Measurements from ENCODE around the gene RANGAP1.
"Not testable (repeated sequence)": the region's sequence is repeated elsewhere in the genome, so short reads cannot be mapped to it uniquely, and the experiment has no call there.

RANGAP1 gene

DNA sequence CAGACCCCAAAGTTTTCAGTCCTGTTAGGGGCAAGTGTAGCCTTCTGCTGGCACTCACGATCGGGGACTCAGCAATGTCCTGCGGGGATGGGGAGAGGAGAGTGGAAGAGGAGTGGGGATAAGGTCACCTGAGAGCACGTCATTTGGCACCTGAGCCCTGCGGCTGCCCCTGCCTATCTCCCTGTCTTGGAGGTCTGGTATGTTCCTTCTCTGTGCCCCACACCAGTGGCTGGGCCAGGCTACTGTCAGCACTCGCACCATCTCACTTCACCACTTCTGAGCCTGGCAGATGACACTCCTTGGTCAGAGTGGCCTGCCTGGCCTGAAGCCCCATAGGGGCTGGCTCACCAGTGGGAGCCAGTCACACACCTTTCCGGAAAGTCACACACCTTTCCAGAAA lies 25.1 kb downstream of the RANGAP1 start:
- DNase-seq (ENCODE audit: low read depth in 2 of 2) = no peak

DNA sequence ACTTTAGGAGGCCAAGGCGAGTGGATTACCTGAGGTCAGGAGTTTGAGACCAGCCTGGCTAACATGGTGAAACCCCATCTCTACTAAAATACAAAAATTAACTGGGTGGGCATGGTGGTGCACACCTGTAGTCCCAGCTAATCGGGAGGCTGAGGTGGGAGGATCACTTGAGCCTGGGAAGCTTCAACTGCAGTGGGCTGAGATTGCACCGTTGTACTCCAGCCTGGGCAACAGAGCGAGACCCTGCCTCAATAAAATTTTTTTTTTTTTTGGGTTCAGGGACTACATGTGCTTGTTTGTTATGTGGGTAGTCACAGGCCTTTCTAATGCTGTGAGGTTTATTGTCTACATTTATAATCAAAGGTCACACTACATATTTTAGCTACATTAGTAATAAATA lies 26.2 kb downstream of the RANGAP1 start:
- not testable (repeated sequence) for DNase-seq (ENCODE audit: low read depth in 2 of 2)

DNA sequence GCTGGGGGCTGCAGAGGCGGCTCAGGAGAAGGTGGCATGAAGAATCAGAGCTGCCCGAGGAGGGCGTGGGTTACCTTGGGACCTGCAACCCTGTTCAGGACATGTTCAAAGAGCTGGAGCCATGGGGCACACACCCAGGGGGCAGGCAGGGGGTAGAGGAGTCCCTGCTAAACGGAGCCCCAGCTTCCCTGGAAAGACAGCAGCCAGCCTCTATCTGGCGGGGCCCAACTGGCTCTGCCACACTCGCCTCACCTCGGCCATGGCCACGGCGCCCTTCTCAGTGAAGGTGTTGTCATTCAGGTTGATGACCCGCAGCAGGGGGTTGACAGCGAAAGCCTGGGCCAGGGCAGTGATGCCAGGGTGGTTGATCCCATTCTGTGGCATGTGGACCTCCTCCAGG lies 28.3 kb downstream of the RANGAP1 start:
- DNase-seq (ENCODE audit: low read depth in 2 of 2) = no peak

DNA sequence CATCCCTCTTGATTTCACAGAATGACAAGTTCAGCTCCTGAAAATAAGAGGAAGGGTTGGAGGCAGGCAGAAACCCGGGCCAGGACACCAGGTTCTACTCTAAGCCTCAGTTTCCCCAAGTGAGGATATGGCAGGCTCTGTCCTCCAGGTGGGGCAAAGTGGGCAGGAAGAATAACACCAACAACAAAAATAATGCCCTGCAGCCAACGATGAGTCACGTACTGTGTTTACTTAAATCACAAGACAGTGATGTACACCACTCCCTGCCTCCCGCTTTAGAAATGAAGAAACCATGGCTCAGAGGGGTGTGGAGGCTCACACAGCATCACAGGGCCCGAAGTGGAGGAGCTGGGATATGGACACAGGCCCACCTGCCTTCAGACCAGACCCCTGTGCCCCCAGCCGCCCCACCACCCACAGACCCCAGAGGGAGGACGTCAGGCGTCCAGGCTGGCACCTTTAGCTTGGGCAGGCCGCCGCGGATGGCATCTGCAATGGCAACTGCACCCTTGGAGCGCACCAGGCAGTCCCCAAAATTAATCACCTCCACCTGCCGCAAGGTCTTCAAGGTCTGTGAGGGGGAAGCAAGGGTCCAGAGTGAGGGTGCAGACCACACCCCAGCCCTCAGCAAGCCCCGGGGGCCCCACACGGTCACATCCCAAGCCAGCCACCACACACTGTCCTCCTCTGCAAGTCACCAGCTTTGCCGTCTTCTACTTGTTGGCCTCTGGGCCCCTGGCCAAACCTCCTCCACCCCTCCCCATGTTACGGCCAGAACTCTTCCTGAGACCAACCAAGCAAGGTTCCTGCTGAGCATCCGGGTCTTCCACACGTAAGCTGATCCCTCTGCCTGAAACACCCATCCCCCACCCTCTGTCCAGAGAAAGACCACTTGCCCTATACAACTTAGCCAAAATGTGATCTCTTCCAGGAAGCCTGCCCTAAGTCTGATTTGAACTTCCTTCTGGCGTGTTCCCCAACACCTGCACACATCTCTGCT lies 29.4 kb downstream of the RANGAP1 start:
- no peak for DNase-seq (ENCODE audit: low read depth in 2 of 2)

DNA sequence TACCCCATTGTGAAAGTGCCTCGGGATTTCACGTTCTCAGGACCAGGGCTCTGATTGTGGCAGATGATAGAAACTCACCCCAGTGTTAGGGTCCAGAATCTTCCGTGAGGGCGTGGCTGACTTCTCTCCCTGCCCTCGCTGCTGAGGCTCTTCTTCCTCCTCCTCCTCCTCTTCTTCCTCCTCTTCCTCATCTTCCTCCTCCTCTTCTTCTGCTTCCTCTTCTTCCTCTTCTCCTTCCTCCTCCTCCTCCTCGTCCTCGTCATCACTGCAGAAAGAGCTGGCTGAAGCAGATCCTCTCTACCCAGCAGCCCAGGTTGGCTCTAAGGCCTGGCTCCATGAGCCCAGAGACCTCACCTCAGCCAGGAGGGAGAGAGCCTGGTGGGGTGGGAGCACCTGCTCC lies 31.8 kb downstream of the RANGAP1 start:
- no peak for DNase-seq (ENCODE audit: low read depth in 2 of 2)

DNA sequence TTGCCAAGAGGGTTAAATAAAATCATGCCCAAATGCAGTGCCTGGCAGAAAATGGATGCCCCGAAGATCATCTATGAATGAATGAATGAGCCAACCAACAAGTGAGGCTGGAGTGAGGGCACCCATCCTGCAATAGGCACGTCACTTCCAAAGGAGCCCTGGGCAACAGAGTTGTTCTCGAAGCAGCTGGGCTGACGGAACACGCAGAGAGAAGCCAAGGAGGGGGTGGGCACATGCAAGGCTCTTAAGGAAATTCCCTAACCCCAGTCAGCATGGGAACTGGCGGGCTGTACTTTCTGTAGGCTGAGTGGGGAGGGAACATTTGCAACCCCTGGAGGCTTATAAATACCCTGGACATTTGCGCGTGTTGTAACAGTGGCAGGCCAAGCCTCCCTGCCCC lies 33.6 kb downstream of the RANGAP1 start:
- no peak for DNase-seq (ENCODE audit: low read depth in 2 of 2)

DNA sequence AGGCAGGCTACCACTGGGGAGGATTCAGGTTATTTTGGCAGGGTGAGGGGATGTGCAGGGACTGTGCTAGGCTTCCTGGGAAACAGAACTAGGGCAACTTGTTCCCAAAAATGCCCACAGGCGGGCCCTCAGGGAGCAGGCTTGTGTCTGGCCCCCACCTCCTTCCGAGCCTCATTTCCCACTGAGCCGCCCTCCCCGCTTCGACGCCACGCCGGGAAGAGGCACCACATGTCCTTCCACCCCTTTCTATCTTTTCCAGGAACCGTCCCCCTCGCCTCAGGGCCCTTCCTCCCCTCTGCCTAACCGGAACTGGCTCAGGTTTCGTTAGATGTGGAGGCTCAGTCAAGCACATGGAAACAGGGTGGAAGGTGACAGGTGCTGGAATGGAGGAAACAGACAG lies 35.9 kb downstream of the RANGAP1 start:
- DNase-seq (ENCODE audit: low read depth in 2 of 2) = no peak

DNA sequence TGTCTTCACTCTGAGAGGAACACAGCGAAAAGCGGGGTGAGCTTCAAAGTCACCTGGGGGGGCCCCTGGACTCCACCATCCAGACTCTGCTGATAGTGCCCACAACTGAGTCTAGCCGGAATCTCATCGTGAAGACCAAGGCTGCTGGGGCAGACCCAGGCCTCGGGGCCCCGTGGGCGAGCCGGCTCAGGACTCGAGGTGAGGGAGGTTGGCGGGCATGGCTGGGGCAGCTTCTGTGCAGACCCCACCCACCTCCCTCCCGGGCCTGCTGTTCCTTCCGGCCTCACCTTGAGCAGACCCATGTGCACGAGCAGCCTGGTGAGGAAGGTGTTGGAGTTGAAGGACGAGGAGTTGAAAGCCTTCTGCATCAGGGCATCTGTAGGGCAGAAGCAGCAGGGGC lies 36.5 kb downstream of the RANGAP1 start:
- DNase-seq (ENCODE audit: low read depth in 2 of 2) = no peak

DNA sequence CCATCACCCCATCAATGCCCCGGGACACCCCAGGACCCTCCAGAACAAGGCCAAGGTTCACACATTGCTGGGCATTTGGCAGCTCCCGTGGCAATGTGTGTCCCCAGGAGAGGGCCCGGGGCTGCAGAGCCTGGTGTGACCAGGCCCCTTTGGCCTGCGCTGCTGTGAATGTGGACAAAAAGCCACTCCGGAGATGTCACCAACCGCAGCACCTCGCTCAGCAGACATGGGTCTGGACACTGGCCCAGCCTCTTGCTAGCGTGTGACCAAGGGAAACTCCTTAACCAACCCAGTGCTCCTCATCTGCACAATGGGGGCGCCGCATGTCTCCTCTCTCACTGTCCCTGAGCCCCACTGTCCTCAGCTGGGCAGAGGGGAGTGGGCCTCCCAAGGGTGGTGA lies 37.2 kb downstream of the RANGAP1 start:
- DNase-seq (ENCODE audit: low read depth in 2 of 2) = no peak

DNA sequence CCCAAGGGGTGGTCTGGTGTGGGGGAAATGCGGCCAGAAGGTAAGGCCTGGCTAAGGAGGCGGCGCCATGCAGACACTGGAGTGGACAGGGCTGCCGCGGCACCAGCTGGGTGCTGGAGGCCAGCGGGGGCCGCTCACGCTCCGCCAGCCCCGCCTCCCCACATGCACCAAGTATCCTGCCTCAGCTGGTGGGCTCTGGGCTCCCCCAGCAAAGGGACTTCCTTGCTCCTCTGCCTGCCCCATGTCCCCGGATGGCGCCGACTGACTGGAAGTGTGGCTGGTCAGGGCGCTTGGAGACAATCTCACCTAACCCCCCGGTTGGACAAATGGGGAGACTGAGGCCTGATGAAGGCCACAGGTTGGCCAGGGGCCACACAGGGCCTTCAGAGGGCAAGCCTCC lies 37.7 kb downstream of the RANGAP1 start:
- DNase-seq (ENCODE audit: low read depth in 2 of 2) = no peak

DNA sequence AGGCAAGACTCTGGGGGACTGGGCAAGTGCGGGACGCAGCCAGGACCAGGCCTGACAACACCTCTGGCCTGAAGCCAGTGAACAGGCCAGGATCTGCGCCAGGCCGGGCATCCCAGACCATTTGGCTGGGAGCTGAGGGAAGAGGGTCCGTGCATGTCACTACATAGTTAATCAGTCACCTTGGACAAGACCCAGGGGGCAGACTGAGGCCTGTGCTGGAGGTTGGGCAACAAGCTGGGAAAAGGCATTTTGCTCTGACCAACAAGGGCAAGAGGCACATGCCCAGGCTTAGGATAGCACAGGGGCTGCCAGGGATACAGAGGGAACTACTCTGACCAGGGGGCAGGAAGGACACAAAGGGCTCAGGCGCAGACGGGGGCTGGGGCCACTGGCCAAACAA lies 38.3 kb downstream of the RANGAP1 start:
- no peak for DNase-seq (ENCODE audit: low read depth in 2 of 2)

DNA sequence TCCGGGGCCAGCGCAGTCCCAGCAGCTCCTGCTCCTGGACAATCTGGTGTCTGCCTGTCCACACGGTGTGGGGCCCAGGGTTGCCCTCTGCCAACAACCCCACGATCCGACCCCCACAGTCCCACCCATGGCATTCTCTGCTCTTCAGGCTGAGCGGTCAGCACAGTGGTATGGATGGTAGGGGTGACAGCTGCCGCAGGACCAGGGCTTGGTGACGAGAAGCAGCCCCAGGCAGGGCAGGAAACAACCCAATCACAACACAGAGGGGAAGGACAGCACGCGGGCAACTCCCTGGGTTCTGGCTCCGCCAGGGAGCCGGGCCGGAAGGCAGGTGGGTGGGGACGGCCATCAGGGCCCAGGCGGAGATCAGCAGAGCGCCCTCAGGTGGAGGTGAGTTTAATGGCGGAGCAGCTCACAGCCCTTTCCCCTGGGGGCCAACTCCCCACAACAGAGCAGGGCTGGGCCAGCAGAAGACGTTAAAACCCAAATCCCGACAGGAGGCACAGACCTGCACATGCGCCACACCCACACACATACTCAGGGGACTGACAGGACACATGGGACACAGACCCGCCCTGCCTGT lies 40.0 kb downstream of the RANGAP1 start:
- no peak for DNase-seq (ENCODE audit: low read depth in 2 of 2)

DNA sequence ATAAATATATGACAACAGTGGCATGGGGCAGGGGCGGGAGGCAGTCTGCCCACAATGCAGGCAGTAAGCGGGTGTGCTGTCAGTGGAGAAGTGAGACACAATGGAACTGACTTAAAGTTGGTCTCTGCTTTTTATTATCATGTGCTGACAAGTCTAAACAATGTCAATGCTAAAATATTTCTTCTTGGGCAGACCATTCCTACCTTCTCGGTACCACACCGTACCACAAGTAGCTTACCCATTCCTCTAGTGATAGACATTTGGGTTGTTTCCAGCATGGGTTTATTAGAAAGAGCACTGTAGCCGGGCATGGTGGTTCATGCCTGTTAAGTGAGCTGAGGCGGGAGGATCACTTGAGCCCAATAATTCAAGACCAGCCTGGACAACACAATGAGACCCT lies 42.6 kb downstream of the RANGAP1 start:
- no peak for DNase-seq (ENCODE audit: low read depth in 2 of 2)

DNA sequence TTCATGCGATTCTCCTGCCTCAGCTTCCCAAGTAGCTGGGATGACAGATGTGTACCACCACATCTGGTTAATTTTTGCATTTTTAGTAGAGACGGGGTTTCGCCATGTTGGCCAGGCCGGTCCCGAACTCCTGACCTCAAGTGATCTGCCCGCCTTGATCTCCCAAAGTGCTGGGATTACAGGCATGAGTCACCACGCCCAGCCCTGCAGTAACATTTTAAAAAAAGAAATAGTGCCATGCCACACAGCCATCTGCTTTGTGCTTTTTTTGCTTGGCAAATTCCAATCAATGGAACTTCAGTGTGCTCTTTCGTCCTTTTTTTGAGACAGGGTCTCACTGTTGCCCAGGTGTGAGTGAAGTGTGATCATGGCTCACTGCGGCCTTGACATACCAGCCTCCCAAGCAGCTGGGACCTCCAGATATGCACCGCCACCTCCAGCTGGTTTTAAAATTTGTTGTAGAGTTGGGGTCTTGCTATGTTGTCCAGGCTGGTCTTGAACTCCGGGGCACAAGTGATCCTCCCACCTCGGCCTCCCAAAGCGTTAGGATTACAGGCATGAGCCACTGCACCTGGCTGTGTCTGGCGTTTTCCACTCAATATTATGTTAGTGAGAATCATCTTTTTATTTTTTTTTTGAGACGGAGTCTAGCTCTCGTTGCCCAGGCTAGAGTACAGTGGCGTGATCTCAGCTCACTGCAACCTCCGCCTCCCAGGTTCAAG lies 43.4 kb downstream of the RANGAP1 start:
- no peak for DNase-seq (ENCODE audit: low read depth in 2 of 2)

DNA sequence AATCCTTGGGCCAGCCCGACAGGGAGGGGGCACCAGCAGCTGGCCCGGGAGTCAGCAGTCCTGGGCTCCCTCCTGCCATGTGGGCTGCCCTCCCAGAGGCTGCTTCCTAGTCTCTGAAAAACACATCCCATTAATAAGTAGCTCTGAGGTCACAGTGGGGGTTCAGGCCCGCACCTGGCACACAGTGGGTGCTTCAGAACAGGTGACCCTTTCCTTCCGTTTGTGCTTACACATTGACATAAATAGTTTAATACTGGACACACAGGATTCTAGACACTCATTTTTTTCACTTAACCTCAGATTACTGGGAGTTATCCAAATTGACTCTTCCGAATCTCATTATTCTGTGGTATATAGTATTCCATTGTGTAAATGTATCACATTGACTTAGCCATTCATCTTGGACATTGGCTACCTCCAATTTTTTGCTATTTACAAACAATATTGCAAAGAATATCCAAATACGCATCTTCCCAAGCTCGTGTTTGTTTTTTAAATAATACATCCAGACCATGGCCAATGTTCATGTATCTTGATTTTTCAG lies 44.8 kb downstream of the RANGAP1 start:
- no peak for DNase-seq (ENCODE audit: low read depth in 2 of 2)

DNA sequence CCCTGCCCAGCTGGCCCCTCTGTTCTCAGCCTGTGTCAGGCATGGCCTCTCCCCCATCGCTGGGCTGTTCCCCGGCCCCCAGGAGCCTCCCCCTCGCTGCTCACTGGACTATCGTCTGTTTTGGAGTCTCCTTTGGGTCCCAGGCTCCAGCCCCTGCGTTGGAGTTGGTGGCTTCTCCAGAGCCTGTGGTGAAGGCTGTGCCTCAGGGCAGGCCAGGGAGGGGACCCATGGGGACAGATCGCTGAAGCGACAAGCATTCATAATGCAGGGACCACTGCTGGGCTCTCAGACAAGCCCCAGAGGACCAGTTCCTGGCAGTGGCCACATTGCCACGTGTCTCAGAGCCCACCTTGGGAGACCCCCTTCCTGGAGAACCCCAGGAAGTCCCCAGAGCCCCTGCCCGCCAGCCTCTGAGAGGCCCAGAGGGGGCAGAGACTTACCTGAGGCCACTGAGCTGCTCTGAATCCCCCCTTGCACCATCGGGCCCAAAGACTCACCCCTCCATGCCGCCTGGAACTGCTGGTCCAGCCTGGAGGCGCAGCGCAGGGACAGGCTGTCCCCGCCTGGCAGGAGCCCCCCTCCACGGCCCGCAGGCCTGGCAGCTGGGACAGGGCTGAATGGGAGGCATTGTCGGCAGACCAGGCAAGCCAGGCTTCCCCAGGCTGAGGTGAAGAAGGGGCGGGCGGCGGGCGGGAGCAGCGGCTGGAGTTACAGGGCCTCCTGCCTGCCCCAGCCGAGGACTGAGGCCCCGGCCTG lies 45.4 kb downstream of the RANGAP1 start, which contains the start of gene CHADL:
Gene CHADL (minus strand): TSS at position 555 of the 756 bp plus-strand sequence. CDS start 50 bp downstream, at position 505.
- no peak for DNase-seq (ENCODE audit: low read depth in 2 of 2)

DNA sequence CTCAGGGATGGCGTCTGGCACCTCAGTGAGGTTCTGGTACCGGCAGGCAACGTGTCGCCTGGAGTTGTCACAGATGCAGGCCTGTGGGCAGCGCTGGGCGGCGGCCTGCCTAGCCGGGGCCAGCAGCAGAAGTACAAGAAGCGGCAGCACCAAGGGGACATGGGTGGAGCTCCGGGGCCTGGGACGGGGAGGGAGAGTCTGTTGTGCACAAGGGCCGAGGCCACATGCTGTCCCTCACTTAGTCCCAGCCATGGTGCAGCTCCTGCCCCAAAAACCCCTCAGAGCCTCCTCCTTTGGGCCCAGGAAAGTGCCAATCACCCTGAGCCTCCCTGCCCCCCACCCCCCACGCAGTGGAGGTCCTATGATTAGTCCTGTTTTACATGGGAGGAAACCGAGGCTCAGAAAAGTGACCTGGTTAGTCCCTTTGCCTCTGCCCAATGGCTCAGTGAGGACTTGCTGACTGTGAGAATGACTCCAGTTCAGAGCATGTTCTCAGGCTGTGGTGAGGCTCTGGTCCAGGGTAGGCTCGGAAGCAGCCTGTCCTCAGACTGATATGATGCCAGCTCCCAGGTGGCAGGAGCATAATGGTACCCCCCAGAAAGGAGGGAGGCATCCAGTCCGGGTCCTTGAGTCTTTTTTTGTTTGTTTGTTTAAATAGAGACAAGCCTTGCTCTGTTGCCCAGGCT lies 46.4 kb downstream of the RANGAP1 start:
- no peak for DNase-seq (ENCODE audit: low read depth in 2 of 2)

DNA sequence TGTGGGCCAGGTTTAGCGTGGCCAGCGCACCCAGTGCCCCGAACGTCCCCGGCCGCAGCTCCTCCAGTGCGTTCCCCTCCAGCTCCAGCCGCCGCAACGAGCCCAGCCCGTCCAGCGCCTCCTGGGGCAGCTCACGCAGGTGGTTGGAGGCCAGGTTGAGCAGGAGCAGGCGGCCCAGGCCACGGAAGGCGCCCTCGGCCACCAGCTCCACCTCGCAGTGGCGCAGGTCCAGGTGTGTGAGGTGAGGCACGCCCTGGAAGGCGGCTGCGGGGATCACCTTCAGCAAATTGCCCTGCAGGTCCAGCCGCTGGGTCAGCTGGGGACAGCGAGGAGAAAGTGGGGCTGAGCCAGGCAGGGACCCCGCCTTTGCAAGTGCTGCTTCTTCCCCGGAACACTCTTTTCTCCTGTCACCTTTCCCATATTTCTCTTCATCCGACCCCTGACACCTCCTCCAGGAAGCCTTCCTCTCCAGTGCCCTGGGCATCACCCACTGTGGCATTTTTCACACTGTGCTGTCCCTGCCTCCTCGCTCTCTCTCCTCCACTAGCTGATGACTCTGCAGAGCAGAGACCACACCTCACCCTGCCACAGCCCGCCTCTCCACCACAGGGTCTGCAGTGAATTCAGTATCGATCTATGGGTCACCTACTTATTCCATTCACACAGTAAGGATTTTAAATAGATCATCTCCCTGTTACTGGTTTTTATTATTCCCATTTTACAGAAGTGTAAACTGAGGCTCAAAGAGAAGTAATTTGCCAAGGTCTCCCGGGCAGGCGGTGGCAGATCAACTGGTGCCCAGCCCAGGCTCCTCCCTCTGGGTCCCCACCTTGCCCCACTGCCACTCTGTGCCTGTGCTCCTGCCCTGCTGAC lies 47.2 kb downstream of the RANGAP1 start:
- DNase-seq (ENCODE audit: low read depth in 2 of 2) = no peak

DNA sequence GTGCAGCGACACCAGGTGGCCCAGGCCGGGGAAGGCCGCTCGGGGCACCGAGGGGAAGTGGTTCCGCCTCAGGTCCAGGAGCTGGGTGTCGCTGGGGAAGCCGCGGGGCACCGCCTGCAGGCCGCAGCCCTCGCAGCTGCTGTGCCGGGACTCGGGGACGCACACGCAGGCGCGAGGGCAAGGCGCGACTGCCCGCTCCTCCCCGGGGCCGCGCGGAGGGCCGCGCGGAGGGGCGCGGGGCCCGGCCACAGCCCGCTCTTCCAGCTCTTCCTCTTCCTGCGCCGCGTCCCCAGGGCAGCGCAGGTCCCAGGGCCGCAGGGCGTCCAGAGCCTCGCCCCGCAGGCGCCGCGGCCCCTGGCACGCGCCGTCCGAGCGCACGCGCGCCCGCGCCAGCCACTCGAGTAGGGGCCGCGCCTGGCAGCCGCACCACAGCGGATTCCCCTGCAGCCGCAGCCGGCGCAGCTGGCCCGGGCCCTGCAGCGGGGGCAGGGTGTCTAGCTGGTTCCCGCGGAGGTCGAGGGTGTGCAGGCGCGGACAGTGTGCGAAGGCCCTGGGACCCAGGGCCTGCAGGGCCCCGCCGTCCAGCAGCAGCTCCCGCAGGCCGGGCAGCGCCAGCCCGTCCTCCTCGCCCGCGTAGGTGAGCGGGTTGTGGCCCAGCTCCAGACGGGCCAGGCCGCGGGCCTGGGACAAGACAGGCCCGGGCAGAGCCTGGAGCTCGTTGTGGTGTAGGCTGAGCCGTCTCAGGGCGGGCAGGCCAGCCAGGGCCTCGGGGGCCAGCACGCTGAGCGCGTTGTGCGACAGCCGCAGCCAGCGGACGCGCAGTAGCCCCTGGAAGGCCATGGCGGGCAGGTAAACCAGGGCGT lies 48.0 kb downstream of the RANGAP1 start:
- peak; percentile 40 to 65 for DNase-seq (ENCODE audit: low read depth in 2 of 2)
